K562 (cell line): ENCODE data around the gene THEM4. TPM values are rescaled to one million over a fixed set of nuclear protein-coding genes. Genes with fewer than 3 reads are reported as not detected.
"Not testable (repeated sequence)": the region's sequence is repeated elsewhere in the genome, so short reads cannot be mapped to it uniquely, and the experiment has no call there.

Experiments used
- ATAC-seq: fragments of 200-7000 bp; cut with Tn5 transposase; 3 replicates; pipeline ENCODE4 v1.9.1; 2020; ENCODE audit warnings: moderate library complexity
- BruUV-seq: library from RNA; stranded (reverse); fragments of 400-500 nt; replicated peaks from 2 replicates; lab custom pipeline; 2021; lab: Mats Ljungman, UMichigan
- CTCF ChIA-PET: fragments of 300-600 bp; formaldehyde crosslinking; extraction: SDS; loops from one replicate; lab custom pipeline; 2021; ENCODE audit warnings: low intra/inter-chr PET ratio; lab: Yijun Ruan, JAX
- POLR2A ChIA-PET: fragments of 300-600, 350-650 bp; sonication (Branson Sonifier 250); formaldehyde crosslinking; extraction: SDS; loops from one replicate; lab custom pipeline; 2021; ENCODE audit warnings: antibody characterized with exemption, inconsistent platforms; lab: Yijun Ruan, JAX
- DNase-seq, 4 experiments: peaks; one replicate each; pipeline versions ENCODE4 v3.0.0 to v3.0.0-alpha.2; 2011 to 2018; ENCODE audit warnings: low spot score in 3 of 4, mixed read lengths in 3 of 4; ENCODE audit errors: extremely low read depth in 1 of 4
- FAIRE-seq: peaks from 2 replicates; lab custom pipeline; 2011; peaks lifted over from hg19 to GRCh38; lab: Jason Lieb, UNC
- H2AFZ ChIP-seq: 2 replicates; pipeline ENCODE4 v1.6.0; 2011; ENCODE audit warnings: low read depth, low read length, control low read depth, inconsistent platforms
- H3K27ac ChIP-seq: fragments of 200-600 bp; 3 replicates; pipeline ENCODE4 v1.8.0; 2011; ENCODE audit warnings: low read depth, mild to moderate bottlenecking, control low read depth, inconsistent platforms, low read length, moderate library complexity, mixed read lengths; ENCODE audit errors: extremely low read depth
- H3K27me3 ChIP-seq, 2 experiments: fragments of 300-600 bp in 1 of 2; 2 replicates in 1 of 2; 3 replicates in 1 of 2; pipeline versions ENCODE4 v1.6.0 to v1.8.0; 2011; ENCODE audit warnings: inconsistent platforms in 2 of 2, low read length in 2 of 2, mild to moderate bottlenecking in 1 of 2, mixed read lengths in 1 of 2, moderate library complexity in 1 of 2; ENCODE audit not compliant: control insufficient read depth in 2 of 2, insufficient read depth in 2 of 2
- H3K36me3 ChIP-seq: fragments of 300-600 bp; 3 replicates; pipeline ENCODE4 v1.8.0; 2011; ENCODE audit warnings: mild to moderate bottlenecking, low read length, inconsistent platforms; ENCODE audit not compliant: control insufficient read depth, insufficient read depth
- H3K4me1 ChIP-seq, 2 experiments: fragments of 200-600 bp in 1 of 2; replicated peaks in 1 of 2; 2 replicates in 1 of 2; 3 replicates in 1 of 2; pipeline versions ENCODE4 v1.5.1 to v1.8.0; 2011; ENCODE audit warnings: inconsistent platforms in 2 of 2, low read length in 2 of 2, mild to moderate bottlenecking in 1 of 2, mixed read lengths in 1 of 2, moderate library complexity in 1 of 2; ENCODE audit not compliant: control insufficient read depth in 2 of 2, insufficient read depth in 2 of 2
- H3K4me2 ChIP-seq: 2 replicates; pipeline ENCODE4 v1.6.1; 2011; ENCODE audit warnings: low read length, control low read depth, inconsistent platforms, mixed read lengths; ENCODE audit not compliant: insufficient read depth
- H3K4me3 ChIP-seq: fragments of 200-600 bp; sonication (generic), shearing (Covaris generic); 2 replicates; pipeline ENCODE4 v1.5.1; 2016; ENCODE audit warnings: control low read depth, inconsistent platforms
- H3K79me2 ChIP-seq: fragments of 200-600 bp; 3 replicates; pipeline ENCODE4 v1.8.0; 2011; ENCODE audit warnings: low read length, inconsistent platforms; ENCODE audit not compliant: control insufficient read depth, insufficient read depth
- H3K9ac ChIP-seq, 2 experiments: 2 replicates each; pipeline versions ENCODE4 v1.6.0 to v1.6.1; 2011; ENCODE audit warnings: low read depth in 2 of 2, low read length in 2 of 2, control low read depth in 1 of 2, inconsistent platforms in 1 of 2, mild to moderate bottlenecking in 1 of 2, mixed read lengths in 1 of 2; ENCODE audit not compliant: insufficient read depth in 1 of 2
- H3K9me1 ChIP-seq: one replicate; pipeline ENCODE4 v1.6.0; 2011; ENCODE audit warnings: inconsistent platforms, mild to moderate bottlenecking, low read length, moderate library complexity; ENCODE audit not compliant: control insufficient read depth, insufficient read depth
- H3K9me3 ChIP-seq: replicated peaks from 2 replicates; pipeline ENCODE4 v1.5.1; 2011; ENCODE audit warnings: low read depth, low read length, inconsistent platforms; ENCODE audit not compliant: control insufficient read depth, insufficient read depth
- H4K20me1 ChIP-seq: replicated peaks from 2 replicates; pipeline ENCODE4 v1.6.1; 2011; ENCODE audit warnings: low read length, inconsistent platforms, mixed read lengths; ENCODE audit not compliant: control insufficient read depth, insufficient read depth
- PCBP1 ChIP-seq: fragments of 200-400 bp; formaldehyde crosslinking; IDR thresholded peaks from 2 replicates; pipeline ENCODE4 v1.6.1; 2018; ENCODE audit warnings: mild to moderate bottlenecking, low read depth, low read length; ENCODE audit not compliant: poor library complexity, severe bottlenecking
- POLR2G ChIP-seq: fragments of 200-400 bp; formaldehyde crosslinking; IDR thresholded peaks from 2 replicates; pipeline ENCODE4 v1.6.1; 2017; ENCODE audit warnings: low read depth, mild to moderate bottlenecking, antibody characterized with exemption, low read length, moderate library complexity
- RBFOX2 ChIP-seq: fragments of 200-400 bp; formaldehyde crosslinking; IDR thresholded peaks from 2 replicates; pipeline ENCODE4 v1.6.1; 2017; ENCODE audit warnings: low read depth, mild to moderate bottlenecking, low read length, moderate library complexity
- WGBS: fragments of 100-300 bp; shearing (Covaris generic); methylation state at CpG from one replicate; pipeline ENCODE4 v1.1.6; 2016; ENCODE audit warnings: low coverage, mixed read lengths; ENCODE audit not compliant: insufficient coverage; ENCODE audit errors: missing lambda C conversion rate; 5-methylcytosine and 5-hydroxymethylcytosine counted together
- in situ Hi-C: fragments of 300-500 bp; cut with MboI; formaldehyde crosslinking; loops from 4 replicates; pipeline ENCODE4 v1.15.0; 2018; ENCODE audit warnings: inconsistent platforms, mixed read lengths
- intact Hi-C: fragments of 100-400 bp; cut with micrococcal nuclease; formaldehyde crosslinking; loops from 2 replicates; pipeline ENCODE4 v1.14.2; 2022
- polyA plus RNA-seq, 8 experiments: library from polyadenylated mRNA; depleted of rRNA in 4 of 8; stranded (reverse) in 5 of 8; unstranded in 3 of 8; fragments of >200 nt; fragmentation: Nextera tagmentation in 2 of 8; fragmentation: Illumina TruSeq in 1 of 8; extraction: Ambion mirVana in 2 of 8; extraction: Trizol in 1 of 8; gene quantifications; 2 replicates each; pipeline versions ENCODE4 v1.2.1 to v1.2.3, GENCODE V29; 2011 to 2014; ENCODE audit warnings: inconsistent platforms in 1 of 8, missing spikeins in 1 of 8
- total RNA-seq, 7 experiments: library from RNA; depleted of rRNA in 6 of 7; stranded (reverse); fragments of >200 nt in 6 of 7; fragmentation: Illumina TruSeq in 2 of 7; extraction: Trizol in 2 of 7; gene quantifications; 2 replicates each; pipeline versions ENCODE4 v1.2.1 to v1.2.3, GENCODE V29; 2011 to 2021; ENCODE audit warnings: low replicate concordance in 1 of 7

THEM4 gene
- total and polyA plus RNA-seq, 9 of the 15 experiments (the other 6 are each of a cell fraction or from before 2014, with no cell fraction given) = 8.6 to 71.9 (median 35.3) TPM

DNA sequence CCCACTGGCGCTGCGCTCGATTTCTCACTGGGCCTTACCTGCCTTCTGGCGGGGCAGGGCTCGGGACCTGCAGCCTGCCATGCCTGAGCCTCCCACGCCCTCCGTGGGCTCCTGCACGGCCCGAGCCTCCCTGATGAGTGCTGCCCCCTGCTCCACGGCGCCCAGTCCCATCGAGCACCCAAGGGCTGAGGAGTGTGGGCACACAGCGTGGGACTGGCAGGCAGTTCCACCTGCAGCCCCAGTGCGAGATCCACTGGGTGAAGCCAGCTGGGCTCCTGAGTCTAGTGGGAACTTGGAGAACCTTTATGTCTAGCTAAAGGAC is 3.0 kb downstream of the THEM4 start:
- peak overlapping the region; percentile 92 for H3K27ac ChIP-seq
- H3K9me3 ChIP-seq = peaks cover 15% of the 10 kb centered on the region
- BruUV-seq, H3K9me1 ChIP-seq, H3K27me3 ChIP-seq, H2AFZ ChIP-seq, CTCF ChIA-PET, ATAC-seq, DNase-seq, intact Hi-C loops, H4K20me1 ChIP-seq, in situ Hi-C loops, FAIRE-seq: not testable (repeated sequence)
- H3K4me3 ChIP-seq = 0 out of 2 replicates have a peak overlapping the region, but pooled peaks have one; percentile 5
- peak overlapping the region; percentile 61 for H3K4me2 ChIP-seq
- TF ChIP-seq POLR2G = peak; percentile 42; the same call in 1 of the 2 replicates
- peak; percentile 57 for TF ChIP-seq RBFOX2
- peak; percentile 39 for TF ChIP-seq PCBP1
- peak overlapping the region; percentile 64 to 75; a peak in 3 of 4 replicates for H3K9ac ChIP-seq
- 61% methylated on average over 12 of the region's 14 CpGs for WGBS
- peaks cover 60% of the 10 kb centered on the region for H3K79me2 ChIP-seq
- POLR2A ChIA-PET = interaction anchor here (0.8 to 1.9 kb wide), 2 partner anchors 10 to 66 kb away, joined by 3 to 6 read pairs; no protein-coding TSS in a partner anchor
- H3K4me1 ChIP-seq = peaks cover 16 to 32% of the 10 kb centered on the region in 2 experiments
- peaks cover 30% of the 10 kb centered on the region for H3K36me3 ChIP-seq
